K562 (cell line): ENCODE results near the gene ITSN1. TPM values are rescaled to one million over a fixed set of nuclear protein-coding genes. Genes with fewer than 3 reads are reported as not detected.

Source experiments
- ATAC-seq: fragments of 200-7000 bp; cut with Tn5 transposase; 3 replicates; pipeline ENCODE4 v1.9.1; 2020; ENCODE audit warnings: moderate library complexity
- BruUV-seq: library from RNA; stranded (reverse); fragments of 400-500 nt; replicated peaks from 2 replicates; lab custom pipeline; 2021; lab: Mats Ljungman, UMichigan
- CTCF ChIA-PET: fragments of 300-600 bp; formaldehyde crosslinking; extraction: SDS; loops from one replicate; lab custom pipeline; 2021; ENCODE audit warnings: low intra/inter-chr PET ratio; lab: Yijun Ruan, JAX
- POLR2A ChIA-PET: fragments of 300-600, 350-650 bp; sonication (Branson Sonifier 250); formaldehyde crosslinking; extraction: SDS; loops from one replicate; lab custom pipeline; 2021; ENCODE audit warnings: antibody characterized with exemption, inconsistent platforms; lab: Yijun Ruan, JAX
- DNase-seq, 4 experiments: peaks; one replicate each; pipeline versions ENCODE4 v3.0.0 to v3.0.0-alpha.2; 2011 to 2018; ENCODE audit warnings: low spot score in 3 of 4, mixed read lengths in 3 of 4; ENCODE audit errors: extremely low read depth in 1 of 4
- FAIRE-seq: peaks from 2 replicates; lab custom pipeline; 2011; peaks lifted over from hg19 to GRCh38; lab: Jason Lieb, UNC
- H2AFZ ChIP-seq: 2 replicates; pipeline ENCODE4 v1.6.0; 2011; ENCODE audit warnings: low read depth, low read length, control low read depth, inconsistent platforms
- H3K27ac ChIP-seq: fragments of 200-600 bp; 3 replicates; pipeline ENCODE4 v1.8.0; 2011; ENCODE audit warnings: low read depth, mild to moderate bottlenecking, control low read depth, inconsistent platforms, low read length, moderate library complexity, mixed read lengths; ENCODE audit errors: extremely low read depth
- H3K27me3 ChIP-seq, 2 experiments: fragments of 300-600 bp in 1 of 2; 2 replicates in 1 of 2; 3 replicates in 1 of 2; pipeline versions ENCODE4 v1.6.0 to v1.8.0; 2011; ENCODE audit warnings: inconsistent platforms in 2 of 2, low read length in 2 of 2, mild to moderate bottlenecking in 1 of 2, mixed read lengths in 1 of 2, moderate library complexity in 1 of 2; ENCODE audit not compliant: control insufficient read depth in 2 of 2, insufficient read depth in 2 of 2
- H3K36me3 ChIP-seq: fragments of 300-600 bp; 3 replicates; pipeline ENCODE4 v1.8.0; 2011; ENCODE audit warnings: mild to moderate bottlenecking, low read length, inconsistent platforms; ENCODE audit not compliant: control insufficient read depth, insufficient read depth
- H3K4me1 ChIP-seq, 2 experiments: fragments of 200-600 bp in 1 of 2; replicated peaks in 1 of 2; 2 replicates in 1 of 2; 3 replicates in 1 of 2; pipeline versions ENCODE4 v1.5.1 to v1.8.0; 2011; ENCODE audit warnings: inconsistent platforms in 2 of 2, low read length in 2 of 2, mild to moderate bottlenecking in 1 of 2, mixed read lengths in 1 of 2, moderate library complexity in 1 of 2; ENCODE audit not compliant: control insufficient read depth in 2 of 2, insufficient read depth in 2 of 2
- H3K4me2 ChIP-seq: 2 replicates; pipeline ENCODE4 v1.6.1; 2011; ENCODE audit warnings: low read length, control low read depth, inconsistent platforms, mixed read lengths; ENCODE audit not compliant: insufficient read depth
- H3K4me3 ChIP-seq: fragments of 200-600 bp; sonication (generic), shearing (Covaris generic); 2 replicates; pipeline ENCODE4 v1.5.1; 2016; ENCODE audit warnings: control low read depth, inconsistent platforms
- H3K79me2 ChIP-seq: fragments of 200-600 bp; 3 replicates; pipeline ENCODE4 v1.8.0; 2011; ENCODE audit warnings: low read length, inconsistent platforms; ENCODE audit not compliant: control insufficient read depth, insufficient read depth
- H3K9ac ChIP-seq, 2 experiments: 2 replicates each; pipeline versions ENCODE4 v1.6.0 to v1.6.1; 2011; ENCODE audit warnings: low read depth in 2 of 2, low read length in 2 of 2, control low read depth in 1 of 2, inconsistent platforms in 1 of 2, mild to moderate bottlenecking in 1 of 2, mixed read lengths in 1 of 2; ENCODE audit not compliant: insufficient read depth in 1 of 2
- H3K9me1 ChIP-seq: one replicate; pipeline ENCODE4 v1.6.0; 2011; ENCODE audit warnings: inconsistent platforms, mild to moderate bottlenecking, low read length, moderate library complexity; ENCODE audit not compliant: control insufficient read depth, insufficient read depth
- H3K9me3 ChIP-seq: replicated peaks from 2 replicates; pipeline ENCODE4 v1.5.1; 2011; ENCODE audit warnings: low read depth, low read length, inconsistent platforms; ENCODE audit not compliant: control insufficient read depth, insufficient read depth
- H4K20me1 ChIP-seq: replicated peaks from 2 replicates; pipeline ENCODE4 v1.6.1; 2011; ENCODE audit warnings: low read length, inconsistent platforms, mixed read lengths; ENCODE audit not compliant: control insufficient read depth, insufficient read depth
- CEBPG ChIP-seq, 3 experiments: fragments of 200-800 bp in 1 of 3; sonication (Bioruptor generic) in 1 of 3; sonication (generic) in 1 of 3; formaldehyde crosslinking in 1 of 3; IDR thresholded peaks in 2 of 3; conservative IDR thresholded peaks in 1 of 3; 2 replicates each; pipeline versions ENCODE4 v1.6.1 to v1.8.0; 2016 to 2022; ENCODE audit warnings: missing compliant biosample characterization in 2 of 3, missing genetic modification characterization in 2 of 3, mild to moderate bottlenecking in 1 of 3, missing genetic modification reagents in 1 of 3
- GABPB2 ChIP-seq: fragments of 250-450 bp; sonication (Bioruptor Pico); conservative IDR thresholded peaks from 2 replicates; pipeline ENCODE4 v1.5.1; 2021; ENCODE audit warnings: mild to moderate bottlenecking
- MED1 ChIP-seq: sonication (generic); formaldehyde crosslinking; IDR thresholded peaks from 2 replicates; pipeline ENCODE4 v1.8.1; 2023; ENCODE audit warnings: missing genetic modification reagents, borderline replicate concordance
- NBN ChIP-seq: fragments of 450-650 bp; IDR thresholded peaks from 2 replicates; pipeline ENCODE4 v1.6.1; 2016; ENCODE audit warnings: low read depth, mild to moderate bottlenecking
- SREBF1 ChIP-seq: fragments of 150-350 bp; IDR thresholded peaks from 2 replicates; pipeline ENCODE4 v1.6.1; 2014; ENCODE audit warnings: antibody characterized with exemption, low read depth, low read length, borderline replicate concordance
- TCF3 ChIP-seq: sonication (generic); formaldehyde crosslinking; IDR thresholded peaks from 2 replicates; pipeline ENCODE4 v1.4.0; 2020; ENCODE audit warnings: mild to moderate bottlenecking, missing genetic modification reagents
- ZNF778 ChIP-seq: fragments of 450-650 bp; formaldehyde crosslinking; IDR thresholded peaks from 2 replicates; pipeline ENCODE4 v1.4.0; 2020; ENCODE audit warnings: mild to moderate bottlenecking, moderate library complexity
- ZZZ3 ChIP-seq: fragments of 450-650 bp; IDR thresholded peaks from 2 replicates; pipeline ENCODE4 v1.6.1; 2016; ENCODE audit warnings: antibody characterized with exemption, mild to moderate bottlenecking, moderate library complexity
- WGBS: fragments of 100-300 bp; shearing (Covaris generic); methylation state at CpG from one replicate; pipeline ENCODE4 v1.1.6; 2016; ENCODE audit warnings: low coverage, mixed read lengths; ENCODE audit not compliant: insufficient coverage; ENCODE audit errors: missing lambda C conversion rate; 5-methylcytosine and 5-hydroxymethylcytosine counted together
- in situ Hi-C: fragments of 300-500 bp; cut with MboI; formaldehyde crosslinking; loops from 4 replicates; pipeline ENCODE4 v1.15.0; 2018; ENCODE audit warnings: inconsistent platforms, mixed read lengths
- intact Hi-C: fragments of 100-400 bp; cut with micrococcal nuclease; formaldehyde crosslinking; loops from 2 replicates; pipeline ENCODE4 v1.14.2; 2022
- polyA plus RNA-seq, 8 experiments: library from polyadenylated mRNA; depleted of rRNA in 4 of 8; stranded (reverse) in 5 of 8; unstranded in 3 of 8; fragments of >200 nt; fragmentation: Nextera tagmentation in 2 of 8; fragmentation: Illumina TruSeq in 1 of 8; extraction: Ambion mirVana in 2 of 8; extraction: Trizol in 1 of 8; gene quantifications; 2 replicates each; pipeline versions ENCODE4 v1.2.1 to v1.2.3, GENCODE V29; 2011 to 2014; ENCODE audit warnings: inconsistent platforms in 1 of 8, missing spikeins in 1 of 8
- total RNA-seq, 7 experiments: library from RNA; depleted of rRNA in 6 of 7; stranded (reverse); fragments of >200 nt in 6 of 7; fragmentation: Illumina TruSeq in 2 of 7; extraction: Trizol in 2 of 7; gene quantifications; 2 replicates each; pipeline versions ENCODE4 v1.2.1 to v1.2.3, GENCODE V29; 2011 to 2021; ENCODE audit warnings: low replicate concordance in 1 of 7
- TF ChIP-seq, protein P1 (sequence below): fragments of 200-800 bp; sonication (Bioruptor generic); IDR thresholded peaks from 2 replicates; pipeline ENCODE4 v1.6.1; 2017; ENCODE audit warnings: missing genetic modification characterization, missing compliant biosample characterization
- TF ChIP-seq, protein P2 (sequence below): fragments of 450-650 bp; conservative IDR thresholded peaks from 2 replicates; pipeline ENCODE4 v1.6.1; 2016; ENCODE audit warnings: missing genetic modification characterization, low read depth, mild to moderate bottlenecking, missing compliant biosample characterization, moderate library complexity
- TF ChIP-seq, protein P3 (sequence below): fragments of 250-450 bp; sonication (Bioruptor Pico); IDR thresholded peaks from 2 replicates; pipeline ENCODE4 v1.4.0; 2020; ENCODE audit warnings: borderline replicate concordance

Gene ITSN1
- total and polyA plus RNA-seq, 9 of the 15 experiments (the other 6 are each of a cell fraction or from before 2014, with no cell fraction given) = 1.1 to 12.6 (median 4.8) TPM

DNA sequence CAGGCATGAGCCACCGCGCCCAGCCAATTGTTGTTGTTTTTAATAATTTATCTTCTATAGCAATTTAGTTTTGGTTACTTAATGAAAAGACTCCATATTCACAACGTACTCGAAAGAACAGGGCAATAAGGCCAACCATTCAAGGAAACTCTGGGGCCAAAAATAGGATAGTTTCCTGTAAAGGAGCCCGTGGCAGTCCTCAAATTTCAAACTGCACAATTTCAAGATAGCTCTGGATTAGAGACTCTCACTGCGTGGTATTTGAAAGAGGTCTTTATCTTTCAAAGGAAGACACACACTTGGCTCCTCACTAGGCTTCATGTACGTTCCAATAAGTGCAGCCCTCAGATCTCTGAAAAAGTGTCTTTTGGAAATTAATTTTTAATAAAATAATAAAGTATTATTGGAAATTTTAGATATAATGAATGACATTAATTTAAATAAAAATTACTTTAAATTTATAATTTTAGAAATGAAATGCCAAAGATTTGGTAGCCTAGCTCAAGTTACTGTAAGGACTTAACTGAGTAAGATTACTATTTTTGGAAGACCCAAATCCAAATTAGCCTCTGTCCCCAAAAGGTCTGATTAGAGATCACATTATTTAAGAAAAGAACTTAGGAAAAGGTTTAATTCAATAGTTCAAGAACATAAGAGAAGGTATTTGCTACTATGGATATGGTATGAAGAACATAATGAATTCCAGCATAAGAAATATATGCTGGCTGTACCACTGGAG lies 31.1 kb upstream of the ITSN1 start:
- no peak for DNase-seq
- no TSS peak for BruUV-seq
- in situ Hi-C loops = no loop called here
- TF ChIP-seq ZZZ3 = no peak
- TF ChIP-seq GABPB2 (CRISPR knock-in tag) = no peak
- no peak for TF ChIP-seq SREBF1
- TF ChIP-seq, protein P1, sequence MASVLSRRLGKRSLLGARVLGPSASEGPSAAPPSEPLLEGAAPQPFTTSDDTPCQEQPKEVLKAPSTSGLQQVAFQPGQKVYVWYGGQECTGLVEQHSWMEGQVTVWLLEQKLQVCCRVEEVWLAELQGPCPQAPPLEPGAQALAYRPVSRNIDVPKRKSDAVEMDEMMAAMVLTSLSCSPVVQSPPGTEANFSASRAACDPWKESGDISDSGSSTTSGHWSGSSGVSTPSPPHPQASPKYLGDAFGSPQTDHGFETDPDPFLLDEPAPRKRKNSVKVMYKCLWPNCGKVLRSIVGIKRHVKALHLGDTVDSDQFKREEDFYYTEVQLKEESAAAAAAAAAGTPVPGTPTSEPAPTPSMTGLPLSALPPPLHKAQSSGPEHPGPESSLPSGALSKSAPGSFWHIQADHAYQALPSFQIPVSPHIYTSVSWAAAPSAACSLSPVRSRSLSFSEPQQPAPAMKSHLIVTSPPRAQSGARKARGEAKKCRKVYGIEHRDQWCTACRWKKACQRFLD = no peak
- TF ChIP-seq, protein P2, sequence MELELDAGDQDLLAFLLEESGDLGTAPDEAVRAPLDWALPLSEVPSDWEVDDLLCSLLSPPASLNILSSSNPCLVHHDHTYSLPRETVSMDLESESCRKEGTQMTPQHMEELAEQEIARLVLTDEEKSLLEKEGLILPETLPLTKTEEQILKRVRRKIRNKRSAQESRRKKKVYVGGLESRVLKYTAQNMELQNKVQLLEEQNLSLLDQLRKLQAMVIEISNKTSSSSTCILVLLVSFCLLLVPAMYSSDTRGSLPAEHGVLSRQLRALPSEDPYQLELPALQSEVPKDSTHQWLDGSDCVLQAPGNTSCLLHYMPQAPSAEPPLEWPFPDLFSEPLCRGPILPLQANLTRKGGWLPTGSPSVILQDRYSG (tag) = no peak
- TF ChIP-seq, protein P3, sequence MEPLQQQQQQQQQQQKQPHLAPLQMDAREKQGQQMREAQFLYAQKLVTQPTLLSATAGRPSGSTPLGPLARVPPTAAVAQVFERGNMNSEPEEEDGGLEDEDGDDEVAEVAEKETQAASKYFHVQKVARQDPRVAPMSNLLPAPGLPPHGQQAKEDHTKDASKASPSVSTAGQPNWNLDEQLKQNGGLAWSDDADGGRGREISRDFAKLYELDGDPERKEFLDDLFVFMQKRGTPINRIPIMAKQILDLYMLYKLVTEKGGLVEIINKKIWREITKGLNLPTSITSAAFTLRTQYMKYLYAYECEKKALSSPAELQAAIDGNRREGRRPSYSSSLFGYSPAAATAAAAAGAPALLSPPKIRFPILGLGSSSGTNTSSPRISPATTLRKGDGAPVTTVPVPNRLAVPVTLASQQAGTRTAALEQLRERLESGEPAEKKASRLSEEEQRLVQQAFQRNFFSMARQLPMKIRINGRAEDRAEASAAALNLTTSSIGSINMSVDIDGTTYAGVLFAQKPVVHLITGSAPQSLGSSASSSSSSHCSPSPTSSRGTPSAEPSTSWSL (CRISPR knock-in tag) = no peak
- TF ChIP-seq CEBPG (CRISPR knock-in tag; IDR thresholded peaks at IDR 0.05) = no peak
- TF ChIP-seq CEBPG (tag; conservative IDR thresholded peaks at IDR 0.05 in 1 of 2, IDR thresholded peaks at IDR 0.05 in 1 of 2) = no peak
- TF ChIP-seq MED1 (CRISPR knock-in tag) = no peak
- no peak for TF ChIP-seq ZNF778
- TF ChIP-seq NBN = no peak
- TF ChIP-seq TCF3 = no peak

More for the DNA sequence above, 31.1 kb upstream of the ITSN1 start:
- Histone ChIP-seq H2AFZ (no peak overlapping the region), H3K9me3 (no peaks in the 10 kb centered on the region), H3K4me3 (no peak overlapping the region), H3K79me2 (no peaks in the 10 kb centered on the region), H3K27me3 (no peaks in the 10 kb centered on the region), H3K9ac (no peak overlapping the region), H3K9me1 (no peaks in the 10 kb centered on the region), H3K4me1 (no peaks in the 10 kb centered on the region), H3K4me2 (no peak overlapping the region), H3K27ac (no peak overlapping the region), H3K36me3 (peaks cover 20% of the 10 kb centered on the region), H4K20me1 (no peaks in the 10 kb centered on the region)
- FAIRE-seq = no peak
- POLR2A ChIA-PET = no interaction called here
- no peak for ATAC-seq
- intact Hi-C loops = no loop called here
- CTCF ChIA-PET = interaction anchor here (0.6 kb wide), 1 partner anchor 788 kb away, joined by 3 read pairs; no protein-coding TSS in a partner anchor
- 91% methylated on average over 7 of the region's 7 CpGs for WGBS
